ENCODE results near the gene SECISBP2.

SECISBP2 gene

DNA sequence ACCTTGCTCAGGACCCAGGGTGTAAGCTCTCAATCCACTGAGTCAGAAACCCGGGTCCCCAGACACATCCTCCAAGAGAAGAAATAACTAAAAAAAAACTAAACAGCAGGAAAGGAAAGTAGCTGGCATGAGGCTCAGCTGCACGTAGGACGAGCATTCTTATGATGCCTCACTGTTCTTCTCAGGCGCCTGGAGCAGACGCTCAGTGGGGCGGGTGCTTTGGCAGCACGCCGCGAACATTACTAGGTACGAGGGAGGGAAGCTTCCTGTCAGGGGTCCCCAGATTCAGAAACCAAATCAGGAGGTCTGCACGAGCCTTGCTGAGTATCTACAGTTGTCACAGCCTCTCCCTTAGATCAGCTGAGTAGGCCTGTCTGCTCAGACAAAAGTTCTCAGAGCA lies 85.8 kb downstream of the SECISBP2 start:
- Histone ChIP-seq H3K27ac (ENCODE audit: low read depth, low read length) (no peak overlapping the region), H3K27me3 (ENCODE audit: insufficient read depth, low read length) (no peaks in the 10 kb centered on the region), H2BK5ac (ENCODE audit: low read depth, low read length, poor library complexity) (no peak overlapping the region), H3K9me3 (ENCODE audit: insufficient read depth, low read depth, low read length) (peaks cover 3% of the 10 kb centered on the region), H3K9ac (ENCODE audit: low read length) (no peak overlapping the region), H4K12ac (ENCODE audit: low read depth, low read length) (no peak overlapping the region), H4K91ac (ENCODE audit: low read depth, low read length) (no peak overlapping the region), H3K23ac (ENCODE audit: low read length) (no peak overlapping the region), H3K79me2 (ENCODE audit: control insufficient read depth, insufficient read depth, low read length, poor library complexity) (no peaks in the 10 kb centered on the region), H2AK5ac (ENCODE audit: low read length) (no peak overlapping the region), H2BK12ac (ENCODE audit: low read length) (no peak overlapping the region), H3K4me2 (ENCODE audit: low read length) (no peak overlapping the region), H2AFZ (ENCODE audit: insufficient read depth, low read length, poor library complexity) (no peak overlapping the region), H3K4ac (ENCODE audit: low read depth, low read length) (no peak overlapping the region), H3K18ac (ENCODE audit: low read length) (no peak overlapping the region), H3K4me1 (ENCODE audit: control insufficient read depth in 1 of 2, insufficient read depth in 2 of 2, low read length in 2 of 2) (peaks cover 0 to 2% of the 10 kb centered on the region in 2 experiments), H2BK120ac (ENCODE audit: insufficient read depth, low read length, poor library complexity) (no peak overlapping the region), H3K36me3 (ENCODE audit: control insufficient read depth in 1 of 2, insufficient read depth in 2 of 2, low read length in 2 of 2) (no peaks in the 10 kb centered on the region), H3K14ac (ENCODE audit: low read length) (no peak overlapping the region), H3K79me1 (ENCODE audit: low read length) (no peaks in the 10 kb centered on the region), H3K4me3 (ENCODE audit: low read depth, low read length) (no peak overlapping the region), H4K8ac (ENCODE audit: low read depth, low read length) (no peak overlapping the region)
- DNase-seq = no peak
- WGBS (ENCODE audit: extremely low coverage, insufficient coverage, insufficient read length) = no CpG with 5 or more reads among the region's 11 CpGs

DNA sequence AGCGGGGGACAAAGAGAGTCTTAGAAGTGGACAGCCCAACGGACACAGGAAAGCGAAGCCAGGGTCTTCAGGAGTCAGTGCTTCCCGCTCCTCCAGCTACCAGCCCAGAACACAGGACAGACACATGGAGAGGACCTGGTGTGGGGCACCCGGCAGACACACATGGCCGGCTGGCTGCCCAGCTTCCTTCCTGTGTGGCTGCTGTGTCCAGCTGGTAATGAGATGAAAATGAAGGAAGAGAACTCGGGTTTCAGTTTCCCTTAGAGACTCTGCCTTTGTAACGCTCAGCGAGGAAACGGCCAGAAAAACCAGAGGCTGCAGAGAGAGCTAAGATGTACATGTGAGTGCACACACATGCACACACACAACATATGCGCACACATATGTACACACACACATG lies 87.5 kb downstream of the SECISBP2 start:
- no peak overlapping the region for H3K18ac ChIP-seq (ENCODE audit: low read length)
- no CpG with 5 or more reads among the region's 11 CpGs for WGBS (ENCODE audit: extremely low coverage, insufficient coverage, insufficient read length)
- DNase-seq = no peak
- H3K4me2 ChIP-seq (ENCODE audit: low read length) = no peak overlapping the region
- H4K91ac ChIP-seq (ENCODE audit: low read depth, low read length) = no peak overlapping the region
- H2BK12ac ChIP-seq (ENCODE audit: low read length) = no peak overlapping the region
- no peak overlapping the region for H3K23ac ChIP-seq (ENCODE audit: low read length)
- H2AFZ ChIP-seq (ENCODE audit: insufficient read depth, low read length, poor library complexity) = no peak overlapping the region
- H3K79me2 ChIP-seq (ENCODE audit: control insufficient read depth, insufficient read depth, low read length, poor library complexity) = no peaks in the 10 kb centered on the region
- no peaks in the 10 kb centered on the region for H3K79me1 ChIP-seq (ENCODE audit: low read length)
- no peak overlapping the region for H4K8ac ChIP-seq (ENCODE audit: low read depth, low read length)
- no peak overlapping the region for H2BK5ac ChIP-seq (ENCODE audit: low read depth, low read length, poor library complexity)
- H4K12ac ChIP-seq (ENCODE audit: low read depth, low read length) = no peak overlapping the region
- H3K27ac ChIP-seq (ENCODE audit: low read depth, low read length) = no peak overlapping the region
- H3K9ac ChIP-seq (ENCODE audit: low read length) = no peak overlapping the region
- no peaks in the 10 kb centered on the region for H3K36me3 ChIP-seq (ENCODE audit: control insufficient read depth in 1 of 2, insufficient read depth in 2 of 2, low read length in 2 of 2)
- H3K4me1 ChIP-seq (ENCODE audit: control insufficient read depth in 1 of 2, insufficient read depth in 2 of 2, low read length in 2 of 2) = peaks cover 0 to 2% of the 10 kb centered on the region in 2 experiments
- no peak overlapping the region for H2AK5ac ChIP-seq (ENCODE audit: low read length)
- H3K27me3 ChIP-seq (ENCODE audit: insufficient read depth, low read length) = no peaks in the 10 kb centered on the region
- H3K4me3 ChIP-seq (ENCODE audit: low read depth, low read length) = no peak overlapping the region
- peaks cover 3% of the 10 kb centered on the region for H3K9me3 ChIP-seq (ENCODE audit: insufficient read depth, low read depth, low read length)
- H3K14ac ChIP-seq (ENCODE audit: low read length) = no peak overlapping the region
- H2BK120ac ChIP-seq (ENCODE audit: insufficient read depth, low read length, poor library complexity) = no peak overlapping the region
- H3K4ac ChIP-seq (ENCODE audit: low read depth, low read length) = no peak overlapping the region

DNA sequence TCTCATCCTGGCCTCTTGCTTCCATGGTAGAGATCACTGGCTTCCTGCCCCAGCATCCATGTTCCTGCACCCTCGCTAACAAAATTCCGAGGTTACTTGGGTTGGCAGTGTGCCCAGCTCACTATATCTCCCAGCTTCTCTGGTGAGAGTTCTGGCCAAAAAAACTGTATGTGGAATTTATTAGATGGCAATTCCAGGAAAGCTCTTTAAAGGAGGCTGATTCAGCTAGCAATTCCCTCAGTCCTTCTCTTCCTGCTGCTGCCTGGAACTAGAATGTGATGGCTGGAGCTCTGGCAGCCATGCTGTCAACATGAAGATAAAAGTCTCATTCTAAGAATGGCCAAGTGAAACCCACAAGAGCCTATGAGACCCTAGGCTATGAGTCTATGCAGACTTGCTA lies 88.8 kb downstream of the SECISBP2 start:
- no peak overlapping the region for H2BK12ac ChIP-seq (ENCODE audit: low read length)
- no peak overlapping the region for H2BK5ac ChIP-seq (ENCODE audit: low read depth, low read length, poor library complexity)
- H3K23ac ChIP-seq (ENCODE audit: low read length) = no peak overlapping the region
- H3K18ac ChIP-seq (ENCODE audit: low read length) = no peak overlapping the region
- H3K9ac ChIP-seq (ENCODE audit: low read length) = no peak overlapping the region
- no peak overlapping the region for H3K14ac ChIP-seq (ENCODE audit: low read length)
- H2AK5ac ChIP-seq (ENCODE audit: low read length) = no peak overlapping the region
- H3K79me1 ChIP-seq (ENCODE audit: low read length) = no peaks in the 10 kb centered on the region
- H3K9me3 ChIP-seq (ENCODE audit: insufficient read depth, low read depth, low read length) = peaks cover 3% of the 10 kb centered on the region
- H3K27me3 ChIP-seq (ENCODE audit: insufficient read depth, low read length) = no peaks in the 10 kb centered on the region
- no peak overlapping the region for H4K8ac ChIP-seq (ENCODE audit: low read depth, low read length)
- H4K91ac ChIP-seq (ENCODE audit: low read depth, low read length) = no peak overlapping the region
- H3K36me3 ChIP-seq (ENCODE audit: control insufficient read depth in 1 of 2, insufficient read depth in 2 of 2, low read length in 2 of 2) = no peaks in the 10 kb centered on the region
- no peak overlapping the region for H3K4me2 ChIP-seq (ENCODE audit: low read length)
- H3K4ac ChIP-seq (ENCODE audit: low read depth, low read length) = no peak overlapping the region
- peaks cover 0 to 2% of the 10 kb centered on the region in 2 experiments for H3K4me1 ChIP-seq (ENCODE audit: control insufficient read depth in 1 of 2, insufficient read depth in 2 of 2, low read length in 2 of 2)
- no peak for DNase-seq
- H4K12ac ChIP-seq (ENCODE audit: low read depth, low read length) = no peak overlapping the region
- H2BK120ac ChIP-seq (ENCODE audit: insufficient read depth, low read length, poor library complexity) = no peak overlapping the region
- no peak overlapping the region for H2AFZ ChIP-seq (ENCODE audit: insufficient read depth, low read length, poor library complexity)
- H3K79me2 ChIP-seq (ENCODE audit: control insufficient read depth, insufficient read depth, low read length, poor library complexity) = no peaks in the 10 kb centered on the region
- H3K4me3 ChIP-seq (ENCODE audit: low read depth, low read length) = no peak overlapping the region
- H3K27ac ChIP-seq (ENCODE audit: low read depth, low read length) = no peak overlapping the region
- WGBS (ENCODE audit: extremely low coverage, insufficient coverage, insufficient read length) = no CpG with 5 or more reads among the region's 2 CpGs

DNA sequence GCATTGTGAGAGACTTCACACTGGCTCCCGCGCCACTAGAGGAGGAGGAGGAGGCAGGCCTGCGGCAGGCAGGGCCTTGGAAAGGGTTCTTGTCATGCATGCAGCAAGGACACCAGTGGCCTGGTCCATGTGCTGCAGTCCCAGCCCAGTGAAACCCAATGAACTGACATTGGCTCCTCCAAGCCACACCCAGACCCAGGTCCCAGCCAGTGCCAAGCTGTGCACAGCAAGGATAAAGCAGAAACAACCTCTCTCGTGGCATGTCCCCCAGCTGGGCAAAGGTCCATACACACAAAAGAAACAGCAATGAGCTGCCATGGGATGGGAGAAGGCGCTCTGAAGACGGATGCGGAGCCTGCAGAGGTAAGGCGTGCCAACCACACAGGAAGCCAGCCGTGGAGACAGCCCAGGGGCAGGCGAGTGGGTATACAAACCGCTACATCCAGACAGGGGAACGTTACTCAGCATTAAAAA lies 90.4 kb downstream of the SECISBP2 start:
- DNase-seq = no peak
- H3K79me2 ChIP-seq (ENCODE audit: control insufficient read depth, insufficient read depth, low read length, poor library complexity) = no peaks in the 10 kb centered on the region
- no CpG with 5 or more reads among the region's 12 CpGs for WGBS (ENCODE audit: extremely low coverage, insufficient coverage, insufficient read length)
- H2AFZ ChIP-seq (ENCODE audit: insufficient read depth, low read length, poor library complexity) = no peak overlapping the region
- H2BK120ac ChIP-seq (ENCODE audit: insufficient read depth, low read length, poor library complexity) = no peak overlapping the region
- no peak overlapping the region for H2AK5ac ChIP-seq (ENCODE audit: low read length)
- no peak overlapping the region for H3K23ac ChIP-seq (ENCODE audit: low read length)
- no peak overlapping the region for H3K14ac ChIP-seq (ENCODE audit: low read length)
- H3K9ac ChIP-seq (ENCODE audit: low read length) = no peak overlapping the region
- no peak overlapping the region for H3K27ac ChIP-seq (ENCODE audit: low read depth, low read length)
- no peak overlapping the region for H3K4me2 ChIP-seq (ENCODE audit: low read length)
- no peaks in the 10 kb centered on the region for H3K27me3 ChIP-seq (ENCODE audit: insufficient read depth, low read length)
- H4K91ac ChIP-seq (ENCODE audit: low read depth, low read length) = no peak overlapping the region
- H3K9me3 ChIP-seq (ENCODE audit: insufficient read depth, low read depth, low read length) = no peaks in the 10 kb centered on the region
- H3K4ac ChIP-seq (ENCODE audit: low read depth, low read length) = no peak overlapping the region
- H3K36me3 ChIP-seq (ENCODE audit: control insufficient read depth in 1 of 2, insufficient read depth in 2 of 2, low read length in 2 of 2) = no peaks in the 10 kb centered on the region
- H3K4me3 ChIP-seq (ENCODE audit: low read depth, low read length) = no peak overlapping the region
- no peak overlapping the region for H4K8ac ChIP-seq (ENCODE audit: low read depth, low read length)
- H3K79me1 ChIP-seq (ENCODE audit: low read length) = no peaks in the 10 kb centered on the region
- no peak overlapping the region for H2BK12ac ChIP-seq (ENCODE audit: low read length)
- peaks cover 0 to 2% of the 10 kb centered on the region in 2 experiments for H3K4me1 ChIP-seq (ENCODE audit: control insufficient read depth in 1 of 2, insufficient read depth in 2 of 2, low read length in 2 of 2)
- no peak overlapping the region for H3K18ac ChIP-seq (ENCODE audit: low read length)
- H2BK5ac ChIP-seq (ENCODE audit: low read depth, low read length, poor library complexity) = no peak overlapping the region
- H4K12ac ChIP-seq (ENCODE audit: low read depth, low read length) = no peak overlapping the region
